ENCODE measurements around the gene ARHGAP8.

Gene ARHGAP8

DNA sequence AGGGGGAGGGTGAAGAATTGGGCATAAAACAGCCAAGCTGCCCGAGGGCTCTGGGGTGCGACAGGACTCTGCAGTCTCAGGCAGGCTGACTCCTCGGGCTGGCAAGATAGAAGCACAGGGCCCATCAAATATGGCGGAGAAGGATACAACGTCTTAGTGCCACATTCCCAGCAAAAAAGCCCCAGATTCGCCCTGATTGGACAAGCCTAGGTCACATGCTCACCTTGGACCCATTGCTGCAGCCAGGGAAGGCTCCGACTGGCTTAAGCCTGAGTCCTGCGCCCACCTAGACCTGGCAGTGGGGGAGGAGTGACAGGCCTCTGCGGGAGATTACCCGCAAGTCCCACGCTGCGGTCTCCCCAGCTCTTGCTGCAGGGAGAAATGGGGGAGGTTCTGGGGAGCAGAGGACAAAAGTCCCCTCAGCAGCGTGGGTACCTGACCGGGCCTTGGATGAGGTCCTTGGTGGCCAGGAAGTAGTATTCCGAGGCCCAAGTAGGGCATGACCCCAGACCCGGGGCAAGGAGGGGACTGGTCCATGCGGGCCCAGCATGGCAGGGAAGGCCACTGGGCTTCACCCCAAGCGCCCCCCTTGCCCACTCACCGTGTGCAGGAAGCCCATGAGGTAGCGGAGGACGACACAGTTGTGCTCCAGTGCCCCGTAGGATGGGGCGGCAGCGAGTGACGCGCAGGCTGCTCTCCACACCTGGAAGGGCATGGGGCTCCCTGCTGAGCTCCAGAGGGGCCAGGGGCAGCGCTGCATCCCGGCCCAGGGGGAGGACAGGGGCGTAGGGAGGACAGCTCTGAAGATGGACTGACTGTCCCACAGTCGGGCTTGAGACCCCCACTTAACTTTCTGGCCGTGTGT lies 113.0 kb downstream of the ARHGAP8 start:
- Histone ChIP-seq H2BK5ac (ENCODE audit: low read length) (no peak overlapping the region), H3K36me3 (replicated peaks in 1 of 2; ENCODE audit: control insufficient read depth in 2 of 2, insufficient read depth in 2 of 2, low read length in 2 of 2) (peaks cover 2 to 40% of the 10 kb centered on the region in 2 donors), H3K4me1 (ENCODE audit: control insufficient read depth in 2 of 2, insufficient read depth in 1 of 2, low read depth in 1 of 2, low read length in 2 of 2) (peaks cover 0 to 13% of the 10 kb centered on the region in 2 donors), H3K4me3 (ENCODE audit: low read length in 2 of 2) (no peak overlapping the region), H3K79me1 (ENCODE audit: low read depth, low read length) (no peaks in the 10 kb centered on the region), H2BK12ac (ENCODE audit: low read length) (no peak overlapping the region), H3K9ac (ENCODE audit: low read depth, low read length, poor library complexity) (peak overlapping the region; percentile 13), H3K23ac (ENCODE audit: low read depth, low read length, poor library complexity) (peak overlapping the region; percentile 61), H2BK15ac (ENCODE audit: low read length) (no peak overlapping the region), H3K27ac (replicated peaks; ENCODE audit: low read length) (no peak overlapping the region), H4K8ac (ENCODE audit: low read depth, low read length) (no peak overlapping the region), H2BK120ac (ENCODE audit: low read depth, low read length) (no peak overlapping the region), H3K9me3 (replicated peaks in 1 of 2; ENCODE audit: control insufficient read depth in 2 of 2, insufficient read depth in 1 of 2, low read depth in 1 of 2, low read length in 2 of 2) (no peaks in the 10 kb centered on the region), H3K4me2 (ENCODE audit: insufficient read depth, low read length, poor library complexity, severe bottlenecking) (no peak overlapping the region), H3K14ac (ENCODE audit: low read length) (no peak overlapping the region), H2AK5ac (ENCODE audit: low read depth, low read length) (peak overlapping the region; percentile 26), H3K18ac (ENCODE audit: low read length) (no peak overlapping the region), H3K27me3 (ENCODE audit: control insufficient read depth in 3 of 3, insufficient read depth in 3 of 3, low read depth in 1 of 3, low read length in 3 of 3) (no peaks in the 10 kb centered on the region), H3K4ac (ENCODE audit: low read length) (no peak overlapping the region), H2AFZ (ENCODE audit: low read length) (no peak overlapping the region), H4K91ac (ENCODE audit: low read depth, low read length, poor library complexity) (no peak overlapping the region)
- WGBS, 2 donors (ENCODE audit: extremely low coverage in 2 of 2, insufficient read length in 2 of 2, insufficient replicate concordance in 1 of 2), result no CpG with 5 or more reads among the region's 31 CpGs
- no peak for DNase-seq (ENCODE audit: low spot score)

DNA sequence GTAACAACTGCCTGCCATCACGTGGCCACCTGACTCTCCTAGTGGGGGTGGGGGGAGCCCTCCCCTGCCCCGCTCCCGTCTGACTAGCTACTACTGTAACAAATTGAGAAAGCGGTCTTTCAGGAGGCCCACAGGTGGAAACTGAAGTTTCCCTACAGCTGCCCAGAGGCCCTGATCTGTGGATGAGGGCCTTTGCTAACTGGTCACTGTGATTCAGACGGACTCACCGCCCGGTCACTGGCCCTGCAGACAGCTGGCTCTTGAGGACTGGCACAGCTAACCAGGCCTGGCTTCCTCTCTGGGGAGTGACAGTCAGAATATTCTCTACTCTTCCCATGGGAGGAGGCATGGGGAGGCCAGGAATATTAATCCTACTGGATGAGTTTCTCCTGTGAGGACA lies 116.8 kb downstream of the ARHGAP8 start:
- H2BK12ac ChIP-seq (ENCODE audit: low read length), result no peak overlapping the region
- H3K36me3 ChIP-seq (replicated peaks in 1 of 2; ENCODE audit: control insufficient read depth in 2 of 2, insufficient read depth in 2 of 2, low read length in 2 of 2), result peaks cover 9 to 43% of the 10 kb centered on the region in 2 donors
- no peak overlapping the region for H3K14ac ChIP-seq (ENCODE audit: low read length)
- no peak overlapping the region for H3K4me2 ChIP-seq (ENCODE audit: insufficient read depth, low read length, poor library complexity, severe bottlenecking)
- H2AFZ ChIP-seq (ENCODE audit: low read length), result no peak overlapping the region
- H3K4ac ChIP-seq (ENCODE audit: low read length), result no peak overlapping the region
- no CpG with 5 or more reads among the region's 7 CpGs for WGBS, 2 donors (ENCODE audit: extremely low coverage in 2 of 2, insufficient read length in 2 of 2, insufficient replicate concordance in 1 of 2)
- no peak overlapping the region for H4K91ac ChIP-seq (ENCODE audit: low read depth, low read length, poor library complexity)
- H3K27me3 ChIP-seq (ENCODE audit: control insufficient read depth in 3 of 3, insufficient read depth in 3 of 3, low read depth in 1 of 3, low read length in 3 of 3), result no peaks in the 10 kb centered on the region
- no peak overlapping the region for H4K8ac ChIP-seq (ENCODE audit: low read depth, low read length)
- H2BK5ac ChIP-seq (ENCODE audit: low read length), result no peak overlapping the region
- H3K4me1 ChIP-seq (ENCODE audit: control insufficient read depth in 2 of 2, insufficient read depth in 1 of 2, low read depth in 1 of 2, low read length in 2 of 2), result peaks cover 0 to 12% of the 10 kb centered on the region in 2 donors
- no peak overlapping the region for H2AK5ac ChIP-seq (ENCODE audit: low read depth, low read length)
- peaks cover 8 to 10% of the 10 kb centered on the region in 2 donors for H3K9me3 ChIP-seq (replicated peaks in 1 of 2; ENCODE audit: control insufficient read depth in 2 of 2, insufficient read depth in 1 of 2, low read depth in 1 of 2, low read length in 2 of 2)
- no peak overlapping the region for H2BK120ac ChIP-seq (ENCODE audit: low read depth, low read length)
- H3K27ac ChIP-seq (replicated peaks; ENCODE audit: low read length), result no peak overlapping the region
- no peak overlapping the region for H3K23ac ChIP-seq (ENCODE audit: low read depth, low read length, poor library complexity)
- H3K18ac ChIP-seq (ENCODE audit: low read length), result no peak overlapping the region
- peak overlapping the region; percentile 9 for H3K9ac ChIP-seq (ENCODE audit: low read depth, low read length, poor library complexity)
- no peak for DNase-seq (ENCODE audit: low spot score)
- H3K4me3 ChIP-seq (ENCODE audit: low read length in 2 of 2), result no peak overlapping the region
- no peak overlapping the region for H2BK15ac ChIP-seq (ENCODE audit: low read length)
- no peaks in the 10 kb centered on the region for H3K79me1 ChIP-seq (ENCODE audit: low read depth, low read length)

DNA sequence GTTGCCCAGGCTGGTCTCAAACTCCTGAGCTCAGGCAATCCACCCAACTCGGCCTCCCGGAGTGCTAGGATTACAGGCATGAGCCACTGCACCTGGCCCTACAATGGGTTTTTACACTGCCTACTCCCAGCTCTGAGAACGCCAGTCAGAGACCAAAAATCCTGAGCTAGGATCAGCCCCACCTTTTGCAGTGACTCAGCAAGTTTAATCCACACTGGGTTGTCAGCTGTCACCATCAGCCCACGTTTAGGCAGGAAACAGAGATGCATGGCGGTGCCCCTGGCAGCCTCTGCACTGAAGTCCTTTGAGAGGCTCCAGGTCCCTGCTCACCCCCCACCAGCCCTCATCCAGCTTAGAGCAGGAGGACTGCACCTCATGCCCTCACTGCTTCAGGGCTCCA lies 117.6 kb downstream of the ARHGAP8 start:
- Histone ChIP-seq H3K27ac (replicated peaks; ENCODE audit: low read length) (no peak overlapping the region), H3K9me3 (replicated peaks in 1 of 2; ENCODE audit: control insufficient read depth in 2 of 2, insufficient read depth in 1 of 2, low read depth in 1 of 2, low read length in 2 of 2) (peaks cover 8 to 10% of the 10 kb centered on the region in 2 donors), H2AK5ac (ENCODE audit: low read depth, low read length) (no peak overlapping the region), H3K9ac (ENCODE audit: low read depth, low read length, poor library complexity) (no peak overlapping the region), H2BK5ac (ENCODE audit: low read length) (no peak overlapping the region), H3K79me1 (ENCODE audit: low read depth, low read length) (no peaks in the 10 kb centered on the region), H4K91ac (ENCODE audit: low read depth, low read length, poor library complexity) (no peak overlapping the region), H3K4me3 (ENCODE audit: low read length in 2 of 2) (no peak overlapping the region), H3K4me2 (ENCODE audit: insufficient read depth, low read length, poor library complexity, severe bottlenecking) (no peak overlapping the region), H3K23ac (ENCODE audit: low read depth, low read length, poor library complexity) (no peak overlapping the region), H2BK120ac (ENCODE audit: low read depth, low read length) (no peak overlapping the region), H3K4ac (ENCODE audit: low read length) (no peak overlapping the region), H2BK15ac (ENCODE audit: low read length) (no peak overlapping the region), H3K14ac (ENCODE audit: low read length) (no peak overlapping the region), H3K18ac (ENCODE audit: low read length) (no peak overlapping the region), H2AFZ (ENCODE audit: low read length) (no peak overlapping the region), H4K8ac (ENCODE audit: low read depth, low read length) (no peak overlapping the region), H3K36me3 (replicated peaks in 1 of 2; ENCODE audit: control insufficient read depth in 2 of 2, insufficient read depth in 2 of 2, low read length in 2 of 2) (peaks cover 9 to 43% of the 10 kb centered on the region in 2 donors), H3K4me1 (ENCODE audit: control insufficient read depth in 2 of 2, insufficient read depth in 1 of 2, low read depth in 1 of 2, low read length in 2 of 2) (peaks cover 0 to 12% of the 10 kb centered on the region in 2 donors), H2BK12ac (ENCODE audit: low read length) (no peak overlapping the region), H3K27me3 (ENCODE audit: control insufficient read depth in 3 of 3, insufficient read depth in 3 of 3, low read depth in 1 of 3, low read length in 3 of 3) (no peaks in the 10 kb centered on the region)
- WGBS, 2 donors (ENCODE audit: extremely low coverage in 2 of 2, insufficient read length in 2 of 2, insufficient replicate concordance in 1 of 2), result no CpG with 5 or more reads among the region's 5 CpGs
- DNase-seq (ENCODE audit: low spot score), result peak; percentile 11

DNA sequence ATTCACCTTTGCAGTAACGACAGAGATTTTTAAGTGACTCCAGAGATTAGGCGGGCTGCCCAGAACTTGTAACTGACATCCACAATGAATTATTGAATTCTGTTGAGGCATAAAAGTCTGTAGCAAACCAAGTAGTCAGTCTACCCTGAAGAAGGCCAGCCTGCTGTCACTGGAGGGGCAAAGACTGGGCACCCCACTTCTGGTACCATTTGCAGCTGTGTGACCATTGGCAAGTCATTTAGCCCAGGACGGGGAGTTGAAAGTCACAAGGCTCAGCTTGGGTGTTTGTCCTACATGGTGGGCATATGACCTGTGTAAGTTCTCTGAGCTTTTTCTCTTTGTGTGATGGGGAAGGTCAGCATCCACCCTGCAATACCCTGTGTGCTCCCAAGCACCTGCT lies 119.4 kb downstream of the ARHGAP8 start:
- no peaks in the 10 kb centered on the region for H3K27me3 ChIP-seq (ENCODE audit: control insufficient read depth in 3 of 3, insufficient read depth in 3 of 3, low read depth in 1 of 3, low read length in 3 of 3)
- H3K36me3 ChIP-seq (replicated peaks in 1 of 2; ENCODE audit: control insufficient read depth in 2 of 2, insufficient read depth in 2 of 2, low read length in 2 of 2), result peaks cover 9 to 56% of the 10 kb centered on the region in 2 donors
- H3K4me1 ChIP-seq (ENCODE audit: control insufficient read depth in 2 of 2, insufficient read depth in 1 of 2, low read depth in 1 of 2, low read length in 2 of 2), result peaks cover 0 to 12% of the 10 kb centered on the region in 2 donors
- H3K79me1 ChIP-seq (ENCODE audit: low read depth, low read length), result no peaks in the 10 kb centered on the region
- H2BK15ac ChIP-seq (ENCODE audit: low read length), result no peak overlapping the region
- no peak overlapping the region for H3K18ac ChIP-seq (ENCODE audit: low read length)
- H3K4ac ChIP-seq (ENCODE audit: low read length), result no peak overlapping the region
- H3K14ac ChIP-seq (ENCODE audit: low read length), result no peak overlapping the region
- peaks cover 9 to 15% of the 10 kb centered on the region in 2 donors for H3K9me3 ChIP-seq (replicated peaks in 1 of 2; ENCODE audit: control insufficient read depth in 2 of 2, insufficient read depth in 1 of 2, low read depth in 1 of 2, low read length in 2 of 2)
- no peak overlapping the region for H2BK12ac ChIP-seq (ENCODE audit: low read length)
- no peak overlapping the region for H3K4me3 ChIP-seq (ENCODE audit: low read length in 2 of 2)
- no peak overlapping the region for H3K9ac ChIP-seq (ENCODE audit: low read depth, low read length, poor library complexity)
- no peak overlapping the region for H2BK120ac ChIP-seq (ENCODE audit: low read depth, low read length)
- no peak overlapping the region for H3K23ac ChIP-seq (ENCODE audit: low read depth, low read length, poor library complexity)
- H2BK5ac ChIP-seq (ENCODE audit: low read length), result no peak overlapping the region
- no peak overlapping the region for H4K8ac ChIP-seq (ENCODE audit: low read depth, low read length)
- DNase-seq (ENCODE audit: low spot score), result no peak
- WGBS, 2 donors (ENCODE audit: extremely low coverage in 2 of 2, insufficient read length in 2 of 2, insufficient replicate concordance in 1 of 2), result no CpG with 5 or more reads among the region's 3 CpGs
- no peak overlapping the region for H3K4me2 ChIP-seq (ENCODE audit: insufficient read depth, low read length, poor library complexity, severe bottlenecking)
- H4K91ac ChIP-seq (ENCODE audit: low read depth, low read length, poor library complexity), result no peak overlapping the region
- H2AFZ ChIP-seq (ENCODE audit: low read length), result no peak overlapping the region
- no peak overlapping the region for H3K27ac ChIP-seq (replicated peaks; ENCODE audit: low read length)
- H2AK5ac ChIP-seq (ENCODE audit: low read depth, low read length), result no peak overlapping the region

Measured in neuronal stem cell (in vitro differentiated cells).